K562 (cell line): ENCODE results near the gene CNKSR1. TPM values are rescaled to one million over a fixed set of nuclear protein-coding genes. Genes with fewer than 3 reads are reported as not detected.

ENCODE experiments used
- ARID1B ChIP-seq: fragments of 450-650 bp; IDR thresholded peaks from 2 replicates; pipeline ENCODE4 v1.6.1; 2016; ENCODE audit warnings: antibody characterized with exemption, mild to moderate bottlenecking, inconsistent platforms
- BCL6 ChIP-seq: fragments of 250-450 bp; sonication (Bioruptor Pico); IDR thresholded peaks from 2 replicates; pipeline ENCODE4 v1.4.0; 2020
- BCOR ChIP-seq: fragments of 450-650 bp; IDR thresholded peaks from 2 replicates; pipeline ENCODE4 v1.6.1; 2016
- FOXK1 ChIP-seq: sonication (generic); formaldehyde crosslinking; IDR thresholded peaks from 2 replicates; pipeline ENCODE4 v1.8.0; 2022; ENCODE audit warnings: missing genetic modification reagents, mild to moderate bottlenecking, borderline replicate concordance
- GATAD2A ChIP-seq: fragments of 450-650 bp; IDR thresholded peaks from 2 replicates; pipeline ENCODE4 v1.6.1; 2017
- HMG20A ChIP-seq: fragments of 450-650 bp; formaldehyde crosslinking; conservative IDR thresholded peaks from 2 replicates; pipeline ENCODE4 v1.4.0; 2020; ENCODE audit warnings: mild to moderate bottlenecking, mixed read lengths
- KLF16 ChIP-seq: IDR thresholded peaks from 2 replicates; pipeline ENCODE4 v1.6.1; 2016; ENCODE audit warnings: antibody characterized with exemption
- RBFOX2 ChIP-seq: fragments of 200-400 bp; formaldehyde crosslinking; IDR thresholded peaks from 2 replicates; pipeline ENCODE4 v1.6.1; 2017; ENCODE audit warnings: low read depth, mild to moderate bottlenecking, low read length, moderate library complexity
- RCOR1 ChIP-seq, 2 experiments: IDR thresholded peaks; 2 replicates each; pipeline ENCODE4 v1.6.1; 2012; ENCODE audit warnings: low read depth in 2 of 2, low read length in 2 of 2, borderline replicate concordance in 1 of 2, improper control_type of control experiment in 1 of 2
- ZBTB8A ChIP-seq: fragments of 450-650 bp; IDR thresholded peaks from 2 replicates; pipeline ENCODE4 v1.6.1; 2018; ENCODE audit warnings: mild to moderate bottlenecking, moderate library complexity; ENCODE audit not compliant: partially characterized antibody
- ZKSCAN3 ChIP-seq: fragments of 250-450 bp; sonication (Bioruptor Pico); IDR thresholded peaks from 2 replicates; pipeline ENCODE4 v1.4.0; 2020
- ZNF212 ChIP-seq: fragments of 450-650 bp; formaldehyde crosslinking; IDR thresholded peaks from 2 replicates; pipeline ENCODE4 v1.4.0; 2020; ENCODE audit warnings: mild to moderate bottlenecking
- ZNF217 ChIP-seq: sonication (generic); formaldehyde crosslinking; IDR thresholded peaks from 2 replicates; pipeline ENCODE4 v1.8.0; 2022; ENCODE audit warnings: mild to moderate bottlenecking, missing genetic modification reagents
- ZNF583 ChIP-seq: fragments of 250-450 bp; sonication (Bioruptor Pico); IDR thresholded peaks from 2 replicates; pipeline ENCODE4 v1.4.0; 2020
- ZNF707 ChIP-seq: fragments of 250-450 bp; sonication (Bioruptor Pico); conservative IDR thresholded peaks from 2 replicates; pipeline ENCODE4 v1.8.0; 2022; ENCODE audit warnings: inconsistent platforms, mild to moderate bottlenecking, moderate library complexity
- ZSCAN29 ChIP-seq: fragments of 450-650 bp; IDR thresholded peaks from 2 replicates; pipeline ENCODE4 v1.6.1; 2017
- ZZZ3 ChIP-seq: fragments of 450-650 bp; IDR thresholded peaks from 2 replicates; pipeline ENCODE4 v1.6.1; 2016; ENCODE audit warnings: antibody characterized with exemption, mild to moderate bottlenecking, moderate library complexity
- polyA plus RNA-seq, 8 experiments: library from polyadenylated mRNA; depleted of rRNA in 4 of 8; stranded (reverse) in 5 of 8; unstranded in 3 of 8; fragments of >200 nt; fragmentation: Nextera tagmentation in 2 of 8; fragmentation: Illumina TruSeq in 1 of 8; extraction: Ambion mirVana in 2 of 8; extraction: Trizol in 1 of 8; gene quantifications; 2 replicates each; pipeline versions ENCODE4 v1.2.1 to v1.2.3, GENCODE V29; 2011 to 2014; ENCODE audit warnings: inconsistent platforms in 1 of 8, missing spikeins in 1 of 8
- total RNA-seq, 7 experiments: library from RNA; depleted of rRNA in 6 of 7; stranded (reverse); fragments of >200 nt in 6 of 7; fragmentation: Illumina TruSeq in 2 of 7; extraction: Trizol in 2 of 7; gene quantifications; 2 replicates each; pipeline versions ENCODE4 v1.2.1 to v1.2.3, GENCODE V29; 2011 to 2021; ENCODE audit warnings: low replicate concordance in 1 of 7
- TF ChIP-seq, protein P1 (sequence below): sonication (generic); formaldehyde crosslinking; IDR thresholded peaks from 2 replicates; pipeline ENCODE4 v1.8.1; 2023; ENCODE audit warnings: mild to moderate bottlenecking, missing genetic modification reagents
- TF ChIP-seq, protein P2 (sequence below): sonication (generic); formaldehyde crosslinking; IDR thresholded peaks from 2 replicates; pipeline ENCODE4 v1.8.0; 2022; ENCODE audit warnings: missing genetic modification reagents, mild to moderate bottlenecking, borderline replicate concordance
- TF ChIP-seq, protein P3 (sequence below): fragments of 450-650 bp; formaldehyde crosslinking; IDR thresholded peaks from 2 replicates; pipeline ENCODE4 v1.4.0; 2020; ENCODE audit warnings: mild to moderate bottlenecking, moderate library complexity
- TF ChIP-seq, protein P4 (sequence below): conservative IDR thresholded peaks from 2 replicates; pipeline ENCODE4 v1.6.1; 2011; ENCODE audit warnings: low read depth, mild to moderate bottlenecking, low read length; ENCODE audit not compliant: control insufficient read depth

Gene CNKSR1
- total and polyA plus RNA-seq, 9 of the 15 experiments (the other 6 are each of a cell fraction or from before 2014, with no cell fraction given) = 0.03 to 2.8 (median 1.1) TPM

DNA sequence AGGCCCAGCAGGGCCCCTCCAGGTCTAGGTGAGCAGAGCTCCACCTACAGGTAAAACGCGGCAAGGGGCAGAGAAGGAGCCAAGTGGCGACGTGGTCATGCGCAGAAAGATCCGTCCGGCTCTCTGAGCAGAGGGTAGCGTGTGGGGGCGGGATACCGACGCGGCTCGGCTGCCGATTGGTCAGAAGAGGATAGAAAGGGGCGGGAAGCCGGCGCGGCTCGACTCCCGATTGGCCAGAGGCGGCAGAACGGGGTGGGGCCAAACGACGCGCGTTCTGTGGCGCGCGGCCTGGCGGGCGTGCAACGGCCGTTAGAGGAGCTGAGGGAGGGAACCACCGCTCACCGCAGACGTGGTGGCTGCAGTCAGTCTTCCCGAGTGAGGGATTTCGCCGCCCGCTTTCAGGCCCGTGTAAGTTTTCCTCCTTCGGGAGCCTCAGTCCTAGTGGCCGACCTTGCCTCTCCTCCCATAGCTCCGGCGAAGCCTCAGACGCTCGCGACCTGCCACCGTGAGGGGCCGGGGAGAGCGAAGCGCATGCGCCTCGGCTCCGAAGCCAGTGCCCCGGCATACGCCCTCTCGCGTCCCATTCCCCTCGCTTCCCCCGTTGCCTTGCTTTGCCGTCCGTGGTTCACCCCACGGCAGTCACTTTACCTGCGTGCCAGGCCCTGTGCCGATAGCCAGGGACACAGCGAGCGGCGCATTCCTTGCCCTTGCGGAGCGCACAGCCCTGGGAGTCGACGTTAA lies 56.8 kb downstream of the CNKSR1 start, which contains the start of gene CEP85 (continued):
- TF ChIP-seq ZNF707 = 0 out of 2 replicates have a peak, but pooled peaks have one; percentile 41
- no peak for TF ChIP-seq ZNF217
- TF ChIP-seq, protein P1, sequence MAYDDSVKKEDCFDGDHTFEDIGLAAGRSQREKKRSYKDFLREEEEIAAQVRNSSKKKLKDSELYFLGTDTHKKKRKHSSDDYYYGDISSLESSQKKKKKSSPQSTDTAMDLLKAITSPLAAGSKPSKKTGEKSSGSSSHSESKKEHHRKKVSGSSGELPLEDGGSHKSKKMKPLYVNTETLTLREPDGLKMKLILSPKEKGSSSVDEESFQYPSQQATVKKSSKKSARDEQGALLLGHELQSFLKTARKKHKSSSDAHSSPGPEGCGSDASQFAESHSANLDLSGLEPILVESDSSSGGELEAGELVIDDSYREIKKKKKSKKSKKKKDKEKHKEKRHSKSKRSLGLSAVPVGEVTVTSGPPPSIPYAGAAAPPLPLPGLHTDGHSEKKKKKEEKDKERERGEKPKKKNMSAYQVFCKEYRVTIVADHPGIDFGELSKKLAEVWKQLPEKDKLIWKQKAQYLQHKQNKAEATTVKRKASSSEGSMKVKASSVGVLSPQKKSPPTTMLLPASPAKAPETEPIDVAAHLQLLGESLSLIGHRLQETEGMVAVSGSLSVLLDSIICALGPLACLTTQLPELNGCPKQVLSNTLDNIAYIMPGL = peak; percentile 88
- no peak for TF ChIP-seq BCL6 (CRISPR knock-in tag)
- peak; percentile 74 for TF ChIP-seq BCOR
- TF ChIP-seq ZZZ3 = no peak
- TF ChIP-seq, protein P2, sequence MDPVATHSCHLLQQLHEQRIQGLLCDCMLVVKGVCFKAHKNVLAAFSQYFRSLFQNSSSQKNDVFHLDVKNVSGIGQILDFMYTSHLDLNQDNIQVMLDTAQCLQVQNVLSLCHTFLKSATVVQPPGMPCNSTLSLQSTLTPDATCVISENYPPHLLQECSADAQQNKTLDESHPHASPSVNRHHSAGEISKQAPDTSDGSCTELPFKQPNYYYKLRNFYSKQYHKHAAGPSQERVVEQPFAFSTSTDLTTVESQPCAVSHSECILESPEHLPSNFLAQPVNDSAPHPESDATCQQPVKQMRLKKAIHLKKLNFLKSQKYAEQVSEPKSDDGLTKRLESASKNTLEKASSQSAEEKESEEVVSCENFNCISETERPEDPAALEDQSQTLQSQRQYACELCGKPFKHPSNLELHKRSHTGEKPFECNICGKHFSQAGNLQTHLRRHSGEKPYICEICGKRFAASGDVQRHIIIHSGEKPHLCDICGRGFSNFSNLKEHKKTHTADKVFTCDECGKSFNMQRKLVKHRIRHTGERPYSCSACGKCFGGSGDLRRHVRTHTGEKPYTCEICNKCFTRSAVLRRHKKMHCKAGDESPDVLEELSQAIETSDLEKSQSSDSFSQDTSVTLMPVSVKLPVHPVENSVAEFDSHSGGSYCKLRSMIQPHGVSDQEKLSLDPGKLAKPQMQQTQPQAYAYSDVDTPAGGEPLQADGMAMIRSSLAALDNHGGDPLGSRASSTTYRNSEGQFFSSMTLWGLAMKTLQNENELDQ (CRISPR knock-in tag) = no peak
- TF ChIP-seq RCOR1 (IDR thresholded peaks at IDR 0.05; ENCODE audit: borderline replicate concordance in 1 of 2, low read depth in 2 of 2, low read length in 2 of 2) = peak in 1 of 2 experiments; percentile 54; a peak in 1 of 4 replicates
- TF ChIP-seq, protein P3, sequence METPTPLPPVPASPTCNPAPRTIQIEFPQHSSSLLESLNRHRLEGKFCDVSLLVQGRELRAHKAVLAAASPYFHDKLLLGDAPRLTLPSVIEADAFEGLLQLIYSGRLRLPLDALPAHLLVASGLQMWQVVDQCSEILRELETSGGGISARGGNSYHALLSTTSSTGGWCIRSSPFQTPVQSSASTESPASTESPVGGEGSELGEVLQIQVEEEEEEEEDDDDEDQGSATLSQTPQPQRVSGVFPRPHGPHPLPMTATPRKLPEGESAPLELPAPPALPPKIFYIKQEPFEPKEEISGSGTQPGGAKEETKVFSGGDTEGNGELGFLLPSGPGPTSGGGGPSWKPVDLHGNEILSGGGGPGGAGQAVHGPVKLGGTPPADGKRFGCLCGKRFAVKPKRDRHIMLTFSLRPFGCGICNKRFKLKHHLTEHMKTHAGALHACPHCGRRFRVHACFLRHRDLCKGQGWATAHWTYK (CRISPR knock-in tag) = peak; percentile 91
- TF ChIP-seq ZKSCAN3 (CRISPR knock-in tag) = no peak
- TF ChIP-seq ZSCAN29 = 0 out of 2 replicates have a peak, but pooled peaks have one; percentile 63
- TF ChIP-seq FOXK1 = no peak
- no peak for TF ChIP-seq ZBTB8A
- peak; percentile 26; the same call in 1 of the 2 replicates for TF ChIP-seq HMG20A (CRISPR knock-in tag)
- peak; percentile 76; the same call in 1 of the 2 replicates for TF ChIP-seq KLF16
- no peak for TF ChIP-seq ARID1B
- TF ChIP-seq ZNF212 = peak; percentile 91
- TF ChIP-seq, protein P4, sequence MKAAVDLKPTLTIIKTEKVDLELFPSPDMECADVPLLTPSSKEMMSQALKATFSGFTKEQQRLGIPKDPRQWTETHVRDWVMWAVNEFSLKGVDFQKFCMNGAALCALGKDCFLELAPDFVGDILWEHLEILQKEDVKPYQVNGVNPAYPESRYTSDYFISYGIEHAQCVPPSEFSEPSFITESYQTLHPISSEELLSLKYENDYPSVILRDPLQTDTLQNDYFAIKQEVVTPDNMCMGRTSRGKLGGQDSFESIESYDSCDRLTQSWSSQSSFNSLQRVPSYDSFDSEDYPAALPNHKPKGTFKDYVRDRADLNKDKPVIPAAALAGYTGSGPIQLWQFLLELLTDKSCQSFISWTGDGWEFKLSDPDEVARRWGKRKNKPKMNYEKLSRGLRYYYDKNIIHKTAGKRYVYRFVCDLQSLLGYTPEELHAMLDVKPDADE = peak; percentile 48; the same call in 1 of the 2 replicates
- TF ChIP-seq RBFOX2 = peak; percentile 98
- no peak for TF ChIP-seq GATAD2A
- TF ChIP-seq ZNF583 (CRISPR knock-in tag) = peak; percentile 57; the same call in 1 of the 2 replicates
